ENCODE data around the gene SVOP.
"Not testable (repeated sequence)": the region's sequence is repeated elsewhere in the genome, so short reads cannot be mapped to it uniquely, and the experiment has no call there.

The SVOP gene

DNA sequence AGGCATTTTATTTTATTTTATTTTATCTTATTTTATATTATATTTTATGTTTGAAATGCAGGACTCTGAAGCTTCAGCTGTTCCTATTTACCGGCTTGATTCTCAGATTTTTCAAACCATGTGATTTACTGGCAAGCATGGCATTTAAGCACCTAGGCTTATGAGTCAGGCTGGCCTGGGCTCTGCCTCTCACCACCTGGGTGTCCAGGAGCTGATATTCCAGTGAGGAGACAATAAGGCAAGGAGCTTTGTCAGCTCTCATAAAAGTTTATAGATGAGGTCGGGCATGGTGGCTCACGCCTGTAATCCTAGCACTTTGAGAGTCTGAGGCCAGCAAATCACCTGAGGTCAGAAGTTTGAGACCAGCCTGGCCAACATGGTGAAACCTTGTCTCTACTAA, 138.9 kb downstream of the SVOP start:
- no peak for DNase-seq

GRCh38 chr12:108879615-108880254, 141.1 kb downstream of the SVOP start, which contains the start of gene DAO:
TSS of gene DAO (plus strand) at chr12:108880092. CDS start at chr12:108885007, 4,915 bp downstream.
- no peak for DNase-seq

DNA sequence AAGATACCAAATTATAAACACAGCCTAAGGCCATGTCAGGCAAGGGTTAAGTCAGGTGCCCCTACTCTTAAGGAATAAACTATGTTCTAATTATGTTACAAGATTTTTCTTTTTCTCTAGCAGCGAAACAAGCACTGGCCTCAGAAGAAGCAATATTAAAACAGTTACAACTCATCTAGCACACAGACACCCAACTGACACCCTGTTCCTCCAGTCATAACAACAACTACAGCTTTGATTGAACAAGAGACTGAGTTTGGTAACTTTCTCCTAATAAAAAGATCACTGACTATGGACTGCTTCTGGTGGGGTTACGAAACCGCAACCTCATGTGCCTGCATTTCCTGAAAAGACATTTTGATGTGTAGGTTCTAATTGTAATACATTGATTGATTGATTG, 144.3 kb downstream of the SVOP start:
- DNase-seq = no peak

GRCh38 chr12:108875682-108876361, 145.0 kb downstream of the SVOP start:
- DNase-seq = no peak

DNA sequence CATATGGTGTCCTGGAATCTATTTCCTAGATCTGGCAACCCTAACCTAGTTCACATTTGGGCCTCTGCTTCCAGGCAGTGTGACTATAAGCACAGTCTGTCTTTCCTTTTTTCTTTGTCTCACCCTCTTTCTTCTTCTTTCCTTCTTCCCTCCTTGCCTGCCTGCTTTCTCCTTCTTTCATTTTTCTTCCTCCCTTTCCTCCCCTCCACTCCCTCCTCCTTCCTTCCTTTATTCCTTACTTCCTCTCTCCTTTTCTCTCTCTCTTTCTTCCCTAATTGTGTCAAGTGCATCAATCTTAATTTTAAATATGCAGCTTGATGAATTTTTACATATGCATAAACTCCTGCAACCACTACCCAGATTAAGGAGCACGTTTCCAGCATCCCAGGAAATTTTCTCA, 145.6 kb downstream of the SVOP start:
- DNase-seq = no peak

- no peak for DNase-seq
Observed at GRCh38 chr12:108868781-108869180, 152.1 kb downstream of the SVOP start.

GRCh38 chr12:108866083-108866482, 154.8 kb downstream of the SVOP start:
- not testable (repeated sequence) for DNase-seq

GRCh38 chr12:108865169-108865568, 155.7 kb downstream of the SVOP start:
- no peak for DNase-seq

DNA sequence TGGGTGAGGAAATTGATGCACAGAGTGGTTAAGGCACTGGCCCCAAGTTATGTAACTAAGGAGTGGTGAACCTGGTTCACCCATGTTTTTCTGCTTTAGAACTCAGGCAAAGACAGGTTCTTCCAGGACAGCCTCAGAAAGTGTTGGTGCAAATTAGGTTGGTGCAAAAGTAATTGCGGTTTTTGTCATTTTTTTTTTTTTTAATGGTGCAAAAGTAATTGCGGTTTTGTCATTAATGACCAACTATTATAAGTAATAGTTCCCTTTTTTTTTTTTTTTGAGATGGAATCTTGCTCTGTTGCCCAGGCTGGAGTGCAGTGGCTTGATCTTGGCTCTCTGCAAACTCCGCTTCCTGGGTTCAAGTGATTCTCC, 158.3 kb downstream of the SVOP start:
- DNase-seq = no peak

- DNase-seq = no peak
Observed at GRCh38 chr12:108861878-108862587, 158.8 kb downstream of the SVOP start.

DNA sequence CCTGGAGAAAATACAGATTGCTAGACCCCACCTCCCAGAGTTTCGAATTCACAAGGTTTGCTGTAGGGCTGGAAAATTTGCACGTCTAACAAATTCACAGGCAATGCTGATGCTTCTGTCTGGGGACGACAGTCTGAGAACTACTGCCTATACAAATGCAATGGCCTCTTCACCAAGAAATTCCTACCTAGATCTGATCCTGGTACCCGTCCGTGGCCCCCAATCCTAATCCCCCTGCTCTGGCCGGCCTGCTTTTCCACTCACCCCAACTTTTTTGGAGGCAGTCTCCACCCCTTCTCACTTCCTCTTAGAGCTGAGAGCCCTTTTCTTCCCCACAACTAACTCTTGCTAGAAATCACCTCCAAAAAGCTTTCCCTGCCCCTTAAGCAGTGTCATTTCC, 160.4 kb downstream of the SVOP start:
- no peak for DNase-seq

DNA sequence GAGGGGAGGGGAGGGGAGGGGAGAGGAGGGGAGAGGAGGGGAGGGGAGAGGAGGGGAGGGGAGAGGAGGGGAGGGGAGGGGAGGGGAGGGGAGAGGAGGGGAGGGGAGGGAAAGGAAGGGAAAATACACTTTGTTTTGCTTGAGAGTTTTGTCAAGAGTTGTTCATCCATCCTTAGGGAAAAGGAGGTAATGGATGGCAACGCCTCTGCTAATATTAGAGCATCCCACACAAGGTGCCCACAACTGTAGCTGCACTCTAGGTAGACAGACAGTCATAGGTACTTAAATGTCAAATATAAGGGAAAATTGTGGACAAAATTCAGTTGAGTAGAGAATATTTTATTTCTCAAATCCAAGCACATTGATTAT, 161.0 kb downstream of the SVOP start:
- no peak for DNase-seq

DNA sequence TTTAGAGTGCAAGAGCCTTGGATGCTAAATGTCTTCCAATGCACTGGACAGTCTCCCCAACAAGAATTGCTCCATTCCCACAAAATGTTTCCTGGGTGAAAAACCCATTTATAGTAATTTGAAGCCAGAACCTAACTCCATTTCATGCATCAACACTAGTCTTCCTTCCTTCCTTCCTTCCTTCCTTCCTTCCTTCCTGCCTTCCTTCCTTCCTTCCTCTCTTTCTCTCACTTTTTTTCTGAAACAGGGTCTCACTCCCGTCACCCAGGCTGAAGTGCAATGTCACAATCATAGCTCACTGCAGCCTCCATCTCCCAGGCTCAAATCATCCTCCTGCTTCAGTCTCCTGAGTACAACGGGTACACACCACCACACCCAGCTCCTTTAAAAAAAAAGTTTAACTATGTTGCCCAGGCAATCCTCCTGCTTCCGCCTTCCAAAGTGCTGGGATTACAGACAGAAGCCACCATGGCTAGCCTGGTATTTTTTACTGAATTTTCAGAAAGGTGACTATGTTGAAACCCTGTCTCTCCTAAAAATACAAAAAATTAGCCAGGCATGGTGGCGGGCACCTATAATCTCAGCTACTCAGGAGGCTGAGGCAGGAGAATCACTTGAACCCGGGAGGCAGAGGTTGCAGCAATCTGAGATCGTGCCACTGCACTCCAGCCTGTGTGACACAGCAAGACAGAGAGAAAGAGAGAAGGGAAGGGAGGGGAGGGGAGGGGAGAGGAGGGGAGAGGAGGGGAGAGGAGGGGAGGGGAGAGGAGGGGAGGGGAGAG, 161.5 kb downstream of the SVOP start:
- not testable (repeated sequence) for DNase-seq

DNA sequence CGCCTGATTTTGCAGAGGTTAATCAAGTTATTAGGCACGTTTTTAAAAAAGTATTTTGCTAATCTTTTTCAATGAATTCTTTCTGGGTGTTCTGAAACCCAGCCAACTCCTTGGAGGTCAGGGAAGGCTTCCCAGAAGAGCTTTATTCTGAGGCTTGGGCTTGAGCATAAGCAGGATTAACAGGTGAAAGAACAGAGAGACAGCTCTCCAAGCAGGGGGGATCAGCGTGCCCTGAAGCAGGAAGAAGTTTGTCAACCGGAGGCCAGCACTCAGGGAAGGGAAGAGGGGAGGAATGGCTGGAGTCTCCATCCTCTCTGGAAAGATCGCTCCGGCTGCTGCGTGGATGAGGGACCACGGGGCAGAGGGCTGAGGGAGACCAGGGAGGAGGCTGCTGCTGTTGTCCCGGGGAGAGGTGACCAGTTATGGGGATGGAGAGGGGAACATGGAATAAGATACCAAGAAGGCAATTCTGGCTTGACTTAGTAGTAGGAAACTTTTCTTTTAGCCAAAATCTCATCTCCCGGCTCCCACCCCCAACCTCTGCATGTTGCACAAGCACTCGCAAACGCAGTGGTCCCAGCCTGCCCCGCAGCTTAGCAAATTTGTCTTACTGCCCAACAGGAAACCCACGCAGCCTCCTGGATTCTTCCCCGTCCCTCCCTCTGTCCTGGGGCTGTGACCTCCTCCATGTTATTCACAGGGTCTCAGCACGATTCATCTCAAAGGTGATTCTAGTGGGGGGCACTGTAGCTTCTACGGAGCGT, 162.4 kb downstream of the SVOP start:
- DNase-seq = no peak

All from NCI-H1930 (cell line).